ENCODE results near the gene SPEF2.

The SPEF2 gene

GRCh38 chr5:35608881-35609779 is 8.5 kb upstream of the SPEF2 start:
- DNase-seq (ENCODE audit: low spot score): no peak
- no peak for TF ChIP-seq CTCF (IDR thresholded peaks at IDR 0.05; ENCODE audit: extremely low read depth, missing control alignments)

GRCh38 chr5:35617060-35617434 is 616 bp upstream of the SPEF2 start:
- TF ChIP-seq CTCF (IDR thresholded peaks at IDR 0.05; ENCODE audit: extremely low read depth, missing control alignments): no peak
- DNase-seq (ENCODE audit: low spot score): no peak

GRCh38 chr5:35618304-35618636 is 607 bp downstream of the SPEF2 start:
- DNase-seq (ENCODE audit: low spot score): no peak
- no peak for TF ChIP-seq CTCF (IDR thresholded peaks at IDR 0.05; ENCODE audit: extremely low read depth, missing control alignments)

- no peak for DNase-seq (ENCODE audit: low spot score)
- TF ChIP-seq CTCF (IDR thresholded peaks at IDR 0.05; ENCODE audit: extremely low read depth, missing control alignments): no peak
Measured at GRCh38 chr5:35618781-35619180, 1.1 kb downstream of the SPEF2 start.

GRCh38 chr5:35622974-35623373 is 5.3 kb downstream of the SPEF2 start:
- no peak for DNase-seq (ENCODE audit: low spot score)
- TF ChIP-seq CTCF (IDR thresholded peaks at IDR 0.05; ENCODE audit: extremely low read depth, missing control alignments): no peak

GRCh38 chr5:35623991-35624390 is 6.3 kb downstream of the SPEF2 start:
- no peak for DNase-seq (ENCODE audit: low spot score)
- no peak for TF ChIP-seq CTCF (IDR thresholded peaks at IDR 0.05; ENCODE audit: extremely low read depth, missing control alignments)

GRCh38 chr5:35626108-35626507 is 8.4 kb downstream of the SPEF2 start:
- no peak for DNase-seq (ENCODE audit: low spot score)
- TF ChIP-seq CTCF (IDR thresholded peaks at IDR 0.05; ENCODE audit: extremely low read depth, missing control alignments): no peak

Data from GM20000 (cell line).